ENCODE measurements around the gene MFRP.

MFRP gene

DNA sequence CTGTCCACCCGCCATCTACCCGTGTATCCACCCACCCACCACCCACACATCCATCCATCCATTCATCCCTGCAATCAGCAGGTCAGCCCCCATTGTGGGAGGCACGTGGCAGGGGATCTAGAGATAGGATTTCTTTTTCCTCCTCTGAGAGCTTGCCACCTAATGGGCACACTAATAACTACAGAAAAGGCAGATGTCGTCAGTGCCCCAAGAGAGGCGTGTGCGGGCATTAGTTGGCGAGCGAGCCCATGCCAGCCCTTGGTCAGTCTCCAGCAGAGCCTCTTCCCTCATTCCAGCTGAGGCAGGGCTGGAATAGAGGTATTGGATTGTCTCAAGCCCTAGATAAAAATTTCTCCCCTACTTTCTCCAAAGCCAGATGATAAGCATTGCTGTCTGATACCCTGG, 25.3 kb upstream of the MFRP start:
- no peak overlapping the region for H3K27ac ChIP-seq

DNA sequence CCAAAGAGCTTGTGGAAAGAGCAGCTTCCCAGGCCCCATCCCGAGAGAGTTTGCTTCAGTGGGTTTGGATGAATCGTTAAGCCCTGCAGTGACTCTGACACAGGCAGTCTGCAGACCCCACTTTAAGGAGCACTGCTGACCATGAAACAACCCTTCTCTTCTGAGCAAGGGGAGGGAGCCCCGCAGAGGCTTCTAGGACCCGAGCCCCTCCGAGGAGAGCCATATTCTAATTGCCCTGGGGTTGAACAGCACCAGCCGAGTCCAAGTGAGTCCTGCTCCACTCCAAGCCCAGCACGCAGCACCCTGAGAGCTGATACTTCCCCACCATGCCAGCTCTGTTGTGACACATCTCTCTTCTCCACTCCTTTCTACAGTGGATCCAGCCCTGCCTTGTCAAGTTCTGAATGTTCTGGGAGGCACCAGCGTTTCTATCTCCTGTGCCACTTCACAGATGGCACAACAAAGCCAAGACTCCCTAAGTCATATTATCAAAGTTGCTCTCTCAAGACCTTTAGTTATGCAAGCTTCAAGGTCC, 24.6 kb upstream of the MFRP start:
- TF ChIP-seq, protein P1, sequence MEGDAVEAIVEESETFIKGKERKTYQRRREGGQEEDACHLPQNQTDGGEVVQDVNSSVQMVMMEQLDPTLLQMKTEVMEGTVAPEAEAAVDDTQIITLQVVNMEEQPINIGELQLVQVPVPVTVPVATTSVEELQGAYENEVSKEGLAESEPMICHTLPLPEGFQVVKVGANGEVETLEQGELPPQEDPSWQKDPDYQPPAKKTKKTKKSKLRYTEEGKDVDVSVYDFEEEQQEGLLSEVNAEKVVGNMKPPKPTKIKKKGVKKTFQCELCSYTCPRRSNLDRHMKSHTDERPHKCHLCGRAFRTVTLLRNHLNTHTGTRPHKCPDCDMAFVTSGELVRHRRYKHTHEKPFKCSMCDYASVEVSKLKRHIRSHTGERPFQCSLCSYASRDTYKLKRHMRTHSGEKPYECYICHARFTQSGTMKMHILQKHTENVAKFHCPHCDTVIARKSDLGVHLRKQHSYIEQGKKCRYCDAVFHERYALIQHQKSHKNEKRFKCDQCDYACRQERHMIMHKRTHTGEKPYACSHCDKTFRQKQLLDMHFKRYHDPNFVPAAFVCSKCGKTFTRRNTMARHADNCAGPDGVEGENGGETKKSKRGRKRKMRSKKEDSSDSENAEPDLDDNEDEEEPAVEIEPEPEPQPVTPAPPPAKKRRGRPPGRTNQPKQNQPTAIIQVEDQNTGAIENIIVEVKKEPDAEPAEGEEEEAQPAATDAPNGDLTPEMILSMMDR (conservative IDR thresholded peaks at IDR 0.05), result no peak
- TF ChIP-seq ZFX (IDR thresholded peaks at IDR 0.05), result no peak
- H3K27ac ChIP-seq, result no peak overlapping the region

More for the DNA sequence above, 25.3 kb upstream of the MFRP start:
- TF ChIP-seq ZFX (IDR thresholded peaks at IDR 0.05), result no peak
- TF ChIP-seq, protein P1 (conservative IDR thresholded peaks at IDR 0.05), result no peak; the same call in 1 of the 2 replicates

DNA sequence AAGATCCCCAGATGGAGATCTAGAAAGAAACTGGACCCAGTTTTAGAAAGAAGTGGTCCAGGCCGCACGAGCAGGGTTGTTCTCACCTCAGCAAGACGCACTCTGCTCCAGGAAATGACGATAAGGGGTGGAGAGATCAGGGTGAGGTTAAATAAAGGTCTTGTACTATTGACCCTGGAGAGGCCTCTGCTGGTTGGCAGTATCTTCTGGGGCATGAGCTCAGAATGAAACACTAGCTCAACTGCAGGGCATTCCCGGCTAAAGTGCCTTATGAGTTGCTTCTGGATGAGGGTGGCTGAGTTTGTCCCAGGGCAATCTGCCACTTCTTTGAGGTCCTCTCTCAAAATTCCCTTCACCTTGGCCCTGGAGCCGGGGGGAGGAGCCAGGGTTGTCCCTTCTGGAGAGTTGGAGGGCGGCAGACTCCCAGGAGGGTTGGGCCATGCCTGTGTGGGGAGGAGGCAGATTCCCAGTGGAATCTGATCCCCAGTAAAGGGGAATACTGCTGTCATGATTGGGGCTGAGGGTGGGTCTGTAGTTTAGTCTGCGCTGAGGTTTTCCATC, 24.1 kb upstream of the MFRP start:
- TF ChIP-seq ZFX (IDR thresholded peaks at IDR 0.05), result no peak
- TF ChIP-seq, protein P1 (conservative IDR thresholded peaks at IDR 0.05), result no peak
- H3K27ac ChIP-seq, result no peak overlapping the region

DNA sequence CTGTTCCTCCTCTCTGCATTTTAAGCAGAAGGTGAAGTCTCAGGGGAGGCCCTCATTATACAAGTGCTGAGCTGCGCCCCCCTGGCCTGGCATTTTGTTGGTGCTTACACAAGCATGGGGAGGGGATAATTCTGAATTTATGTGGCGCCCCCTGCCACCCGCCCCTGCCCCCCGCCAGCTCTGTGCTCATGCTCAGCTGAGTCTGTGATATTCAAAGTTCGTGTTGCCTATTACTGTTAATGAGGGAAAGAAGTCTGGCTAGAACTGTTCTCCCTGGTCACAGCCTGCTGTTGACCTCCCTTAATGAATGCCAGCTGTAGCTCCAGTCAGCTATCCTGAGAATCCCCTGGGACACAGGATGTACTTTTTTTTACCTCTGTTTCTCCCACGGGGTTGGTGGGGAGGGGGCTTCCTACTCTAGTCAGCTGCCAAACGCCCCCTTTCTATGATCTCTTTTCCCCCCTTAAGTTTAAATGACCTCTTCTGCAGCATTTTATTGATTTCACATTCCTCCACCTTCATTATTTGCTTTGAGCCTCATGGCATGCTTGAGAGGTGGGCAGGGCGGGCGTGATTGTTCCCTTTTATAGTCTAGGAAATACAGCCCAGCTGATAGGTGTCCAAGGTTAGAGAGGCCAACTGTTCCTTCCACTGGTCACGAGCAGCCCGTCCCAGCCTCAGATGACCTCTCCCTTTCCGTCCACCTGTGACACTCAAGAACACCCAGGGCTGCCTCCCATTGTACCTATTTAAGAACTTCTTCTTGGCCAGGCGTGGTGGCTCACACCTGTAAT, 22.8 kb upstream of the MFRP start:
- H3K27ac ChIP-seq, result no peak overlapping the region
- TF ChIP-seq, protein P1 (conservative IDR thresholded peaks at IDR 0.05), result no peak
- no peak for TF ChIP-seq ZFX (IDR thresholded peaks at IDR 0.05)

DNA sequence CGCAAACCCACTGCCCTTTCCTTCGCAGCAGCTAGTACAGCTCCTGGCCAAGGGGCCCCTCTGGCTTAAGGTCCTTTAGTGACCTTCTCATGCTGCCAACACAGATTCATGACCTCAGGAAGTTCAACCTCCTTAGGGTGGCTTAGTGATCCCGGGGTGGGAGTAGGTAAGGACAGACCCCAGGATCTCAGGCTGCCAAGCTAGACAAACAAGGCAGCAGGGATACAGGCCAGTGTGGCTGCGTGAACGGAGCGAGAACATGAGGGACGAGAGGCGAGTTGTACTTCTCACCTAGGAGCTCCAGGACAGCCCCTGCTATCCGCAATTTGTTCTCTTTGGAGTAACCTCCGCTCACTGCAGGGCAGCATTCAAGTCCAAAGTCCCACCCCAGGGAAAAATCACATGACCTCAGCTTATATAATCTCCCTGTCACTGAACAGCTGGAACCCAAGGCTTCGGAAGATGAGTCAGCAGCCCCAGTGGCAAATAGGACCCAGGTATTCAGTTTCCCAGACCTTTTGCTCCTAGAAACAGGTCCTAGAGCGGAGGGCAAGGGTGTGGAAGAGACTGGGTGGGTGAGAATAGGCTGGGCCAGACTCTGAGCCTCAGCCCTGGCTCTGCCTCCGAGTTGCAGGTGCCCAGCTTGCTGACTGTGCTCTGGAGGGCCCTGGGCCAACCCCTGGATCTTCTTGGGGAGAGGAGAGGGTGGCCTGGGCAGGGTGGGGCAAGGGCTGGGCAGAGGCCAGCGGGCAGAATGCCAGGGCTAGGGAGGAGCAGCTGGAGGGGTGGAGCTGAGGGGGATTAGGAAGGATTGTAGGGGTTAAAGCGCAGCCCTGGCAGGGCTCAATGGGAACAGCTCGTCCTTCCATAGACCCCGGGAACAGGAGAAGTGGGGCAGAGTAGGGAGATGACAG, 21.9 kb upstream of the MFRP start:
- H3K27ac ChIP-seq, result no peak overlapping the region

DNA sequence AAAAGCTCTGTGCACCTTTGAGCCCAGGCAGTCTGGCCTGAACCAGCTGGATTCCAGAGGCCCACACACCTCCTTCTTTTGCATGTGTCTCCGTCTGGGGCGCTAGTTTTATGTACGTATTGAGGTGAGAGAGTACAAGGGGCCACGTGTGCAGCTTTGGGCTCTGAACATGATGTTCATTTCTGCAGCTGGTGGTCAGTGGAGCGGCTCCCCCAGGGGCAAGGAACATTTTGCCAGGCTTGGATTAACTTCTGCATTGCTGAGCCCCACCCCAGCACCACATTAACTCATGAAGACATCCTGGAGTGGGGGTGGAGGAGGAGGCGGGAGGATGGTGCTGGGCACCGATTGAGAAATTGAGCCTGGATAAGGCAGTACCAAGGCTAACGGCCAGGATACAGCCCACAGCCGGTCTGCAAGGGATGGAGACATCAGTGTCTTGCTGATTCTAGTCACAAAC, 21.2 kb upstream of the MFRP start:
- no peak overlapping the region for H3K27ac ChIP-seq
- TF ChIP-seq, protein P1 (conservative IDR thresholded peaks at IDR 0.05), result no peak
- no peak for TF ChIP-seq ZFX (IDR thresholded peaks at IDR 0.05)

More for the DNA sequence above, 21.9 kb upstream of the MFRP start:
- TF ChIP-seq ZFX (IDR thresholded peaks at IDR 0.05), result no peak
- TF ChIP-seq, protein P1 (conservative IDR thresholded peaks at IDR 0.05), result no peak
